NCI-H82 treated with DMSO at 0.1 percent for 48 hours (cell line): Measurements from ENCODE around the gene ZMIZ1.
"Not testable (repeated sequence)": the region's sequence is repeated elsewhere in the genome, so short reads cannot be mapped to it uniquely, and the experiment has no call there.

Experiments used
- DNase-seq: peaks from one replicate; lab custom pipeline; 2025; ENCODE audit not compliant: unreplicated experiment; lab: John Stamatoyannopoulos, UW

ZMIZ1 gene

DNA sequence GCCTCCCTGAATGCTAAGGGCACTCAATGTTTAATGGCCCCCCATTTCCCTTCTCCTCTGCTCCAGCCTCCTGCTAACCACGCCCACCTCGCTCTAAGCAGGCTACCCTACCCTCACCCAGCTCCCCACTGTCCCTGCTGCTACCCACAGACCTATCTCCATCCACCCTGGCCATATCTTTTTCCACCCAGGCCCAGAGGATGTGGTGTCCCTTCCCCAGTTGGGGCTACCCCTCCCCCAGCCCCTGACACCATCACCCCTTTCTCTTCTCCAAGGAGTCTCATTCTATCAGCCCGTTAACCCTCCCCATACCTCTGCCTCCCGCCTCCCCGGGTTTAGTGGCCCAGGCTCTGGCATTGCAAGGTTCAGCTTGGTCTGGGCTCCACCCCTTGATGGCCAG is 249.6 kb downstream of the ZMIZ1 start:
- no peak for DNase-seq

DNA sequence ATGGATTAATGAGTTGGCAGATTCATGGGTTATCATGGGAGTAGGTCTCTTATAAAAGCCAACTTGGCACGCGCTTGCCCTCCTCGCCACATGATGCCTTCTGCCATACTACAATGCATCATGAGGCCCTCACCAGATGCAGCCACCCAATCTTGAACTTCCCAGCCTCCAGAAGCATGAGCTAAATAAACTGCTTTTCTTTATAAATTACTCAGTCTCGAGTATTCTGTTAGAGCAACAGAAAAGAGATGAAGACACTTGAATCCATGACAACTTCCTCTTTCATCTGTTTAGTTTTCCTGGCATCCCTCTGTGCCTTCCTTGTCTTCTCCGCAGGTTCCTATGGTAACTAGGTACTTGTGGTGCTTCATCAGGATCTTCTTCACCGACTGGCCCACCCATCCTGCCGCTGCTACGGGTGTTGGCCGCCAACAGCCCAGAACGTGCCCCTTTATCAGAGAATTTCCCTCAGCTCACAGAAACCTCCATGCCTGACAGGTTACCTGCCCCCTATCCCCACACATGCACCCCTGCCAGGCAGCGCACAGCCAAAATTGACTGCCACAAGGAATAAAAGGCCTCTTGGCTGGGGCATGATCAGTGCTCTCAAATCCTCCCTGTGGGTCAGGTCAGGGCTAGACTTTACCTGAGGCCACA is 250.5 kb downstream of the ZMIZ1 start:
- no peak for DNase-seq

DNA sequence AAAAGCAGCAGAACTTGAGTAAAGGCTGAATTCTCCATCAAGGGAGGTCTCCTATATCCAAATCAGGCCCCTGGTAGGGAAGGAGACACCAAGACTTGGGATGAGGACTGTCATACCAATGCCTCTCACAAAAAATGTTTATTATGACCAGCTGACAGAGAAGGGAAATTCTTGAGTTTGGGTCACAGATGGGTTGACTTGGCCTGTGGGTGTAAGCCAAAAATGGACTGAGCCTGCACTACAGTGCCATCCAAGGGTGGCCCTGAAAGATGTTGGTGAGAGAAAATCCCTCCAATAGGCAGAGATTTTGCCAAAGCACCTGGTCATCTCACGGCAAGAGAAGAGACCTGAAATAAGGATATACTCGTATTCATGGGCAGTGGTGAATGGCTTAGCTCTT is 251.6 kb downstream of the ZMIZ1 start:
- DNase-seq = no peak

DNA sequence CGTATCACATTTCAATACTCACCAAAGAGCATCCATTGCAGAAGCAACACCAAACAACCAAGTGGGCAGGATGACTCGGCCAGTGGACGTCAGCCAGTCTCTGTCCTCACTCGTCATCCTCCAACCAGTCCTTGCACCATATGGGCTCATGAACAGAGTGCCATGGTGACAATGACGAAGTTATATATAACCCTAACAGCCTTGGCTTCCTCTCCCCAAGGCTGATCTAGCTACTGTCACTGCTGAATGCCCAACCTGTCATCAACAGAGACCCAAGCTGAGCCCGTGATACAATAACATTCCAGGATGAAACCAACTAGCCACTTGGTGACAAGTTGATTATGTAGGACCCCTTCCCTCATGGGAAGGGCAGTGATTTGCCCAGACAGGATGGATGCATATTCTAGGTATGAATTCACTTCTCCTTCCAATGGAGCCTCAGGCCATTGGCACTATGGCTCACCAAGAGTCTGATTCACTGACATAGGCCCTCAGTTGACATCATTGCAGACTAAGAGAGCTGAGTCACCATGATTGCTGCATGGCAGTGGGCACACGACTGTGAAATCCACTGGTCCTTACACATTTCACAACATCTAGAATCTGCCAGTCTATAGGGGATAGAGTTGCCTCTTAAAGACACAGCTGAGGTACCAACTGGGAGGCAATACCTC is 252.2 kb downstream of the ZMIZ1 start:
- no peak for DNase-seq

- DNase-seq = no peak
These were observed 252.7 kb downstream of the ZMIZ1 start for GRCh38 chr10:79321494-79321882.

DNA sequence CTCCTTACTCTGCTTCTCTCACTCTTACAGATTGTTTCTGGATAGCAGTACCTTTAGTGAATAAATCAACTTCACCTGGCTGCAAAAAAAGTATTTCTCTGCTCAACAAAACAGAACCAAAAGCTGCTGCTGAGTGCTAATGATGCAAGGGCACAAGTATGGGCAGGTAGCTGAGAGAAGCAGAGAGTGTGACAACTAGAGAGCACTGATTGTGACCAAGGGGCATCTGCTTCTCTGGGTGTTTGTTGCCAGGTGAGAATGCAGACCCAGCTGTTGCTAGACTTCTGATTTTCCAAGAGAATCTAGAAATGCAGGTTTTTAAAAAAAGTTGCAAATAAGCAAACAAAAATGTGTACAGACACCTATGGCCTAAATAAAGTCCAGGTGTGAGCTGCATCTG is 253.2 kb downstream of the ZMIZ1 start:
- no peak for DNase-seq

- DNase-seq = no peak
These were observed 254.1 kb downstream of the ZMIZ1 start for GRCh38 chr10:79322616-79323543.

DNA sequence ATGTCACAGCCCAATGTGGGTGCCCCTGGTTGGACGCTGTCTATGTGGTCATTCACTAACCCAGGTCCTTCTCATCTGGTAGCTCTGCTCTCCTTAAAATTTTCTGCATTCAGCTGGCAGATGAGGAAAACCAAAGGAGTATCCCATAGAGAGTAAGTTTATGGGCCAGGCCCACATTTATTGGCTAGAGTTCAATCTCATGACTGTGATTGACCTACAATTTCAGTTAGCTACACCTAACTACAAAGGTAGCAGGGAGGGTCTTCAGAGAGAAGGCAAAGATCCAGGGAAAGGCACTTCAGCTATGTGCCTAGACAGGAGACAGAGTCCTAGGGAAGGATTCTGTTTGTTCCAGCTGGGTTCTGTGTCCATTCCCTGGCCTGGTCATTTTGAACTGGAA is 254.8 kb downstream of the ZMIZ1 start:
- DNase-seq = no peak

GRCh38 chr10:79324032-79324695 is 255.4 kb downstream of the ZMIZ1 start:
- no peak for DNase-seq

- DNase-seq = no peak
These were observed 257.8 kb downstream of the ZMIZ1 start for GRCh38 chr10:79326361-79327089.

DNA sequence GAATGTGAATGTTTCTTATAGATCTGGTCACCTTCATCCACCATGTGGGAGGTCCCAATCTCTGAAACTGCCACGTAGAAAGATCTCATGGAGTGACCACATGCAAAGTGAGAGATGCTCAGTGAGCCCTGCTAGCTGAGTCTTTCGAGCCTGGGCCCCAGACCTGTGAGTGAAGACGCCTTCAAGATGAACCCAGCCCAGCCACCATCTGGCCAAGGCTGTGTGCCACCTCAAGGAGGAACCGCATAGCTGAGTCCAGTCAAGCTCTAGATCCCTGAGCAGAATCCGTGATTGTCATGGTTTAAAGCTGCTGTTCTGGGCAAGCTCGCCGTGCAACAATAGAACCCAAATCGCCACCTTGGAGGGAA is 258.3 kb downstream of the ZMIZ1 start:
- DNase-seq = no peak

DNA sequence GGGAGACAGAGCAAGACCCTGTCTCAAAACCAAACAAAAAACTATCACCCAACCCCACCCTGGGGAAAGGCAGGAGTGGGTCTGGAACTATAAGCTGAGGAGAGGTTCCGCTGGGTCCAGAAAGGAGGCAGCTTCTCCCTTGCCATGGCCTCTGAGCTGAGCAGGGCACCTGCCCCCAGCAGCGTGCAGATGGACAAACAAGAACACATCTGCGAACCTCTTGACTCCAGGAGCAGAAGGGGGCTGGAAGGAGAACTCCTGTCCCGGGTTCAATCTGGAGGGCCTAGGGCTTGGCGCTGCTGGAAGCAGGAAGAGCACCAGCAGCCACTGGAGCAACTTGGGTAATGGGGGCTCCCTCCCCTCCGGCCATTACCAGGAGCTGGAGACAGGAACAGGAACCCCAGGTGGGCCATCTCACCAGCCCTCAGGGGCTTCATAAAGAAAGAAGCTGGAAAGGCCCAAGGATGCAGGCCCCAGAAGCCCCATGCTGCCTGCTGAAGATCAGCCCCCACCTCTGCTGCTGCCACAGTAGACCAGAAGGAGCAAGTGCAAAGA is 259.5 kb downstream of the ZMIZ1 start:
- DNase-seq = no peak

DNA sequence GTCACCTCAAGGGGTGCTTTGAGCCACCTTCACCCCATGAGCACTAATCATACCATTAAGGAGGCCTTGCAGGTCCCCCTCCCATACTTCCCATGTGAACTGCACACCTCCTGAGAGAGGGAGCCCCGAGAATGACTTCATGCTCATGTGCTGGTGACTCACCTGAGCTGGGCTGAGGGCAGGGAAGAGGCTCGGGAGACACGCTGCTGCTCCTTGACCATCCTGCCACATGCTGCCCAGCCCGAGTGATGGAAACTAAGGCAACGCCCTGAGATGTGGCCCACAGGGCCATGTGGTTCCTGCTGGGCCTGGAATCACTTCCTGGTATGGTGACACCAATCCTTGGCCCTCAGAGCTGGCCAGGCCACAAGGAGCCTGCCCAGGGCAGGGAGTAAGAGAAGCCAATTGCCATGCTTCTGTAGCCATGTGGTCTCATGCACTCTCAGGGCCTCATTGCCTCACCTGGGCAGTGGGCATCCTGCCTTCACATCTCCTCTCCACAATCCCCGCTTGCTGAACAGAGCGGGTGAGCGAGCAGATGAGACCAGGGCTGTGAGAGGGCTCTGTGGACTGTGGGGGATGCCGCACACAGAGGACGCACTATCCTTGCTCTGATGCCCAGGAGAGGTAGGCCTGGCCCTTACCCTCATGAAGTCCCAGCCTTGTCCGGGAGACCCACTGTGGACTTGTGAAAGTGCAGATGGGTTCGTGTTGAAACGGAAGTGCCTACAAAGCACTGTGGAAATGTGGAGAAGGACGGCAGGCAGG is 260.2 kb downstream of the ZMIZ1 start:
- DNase-seq = no peak

DNA sequence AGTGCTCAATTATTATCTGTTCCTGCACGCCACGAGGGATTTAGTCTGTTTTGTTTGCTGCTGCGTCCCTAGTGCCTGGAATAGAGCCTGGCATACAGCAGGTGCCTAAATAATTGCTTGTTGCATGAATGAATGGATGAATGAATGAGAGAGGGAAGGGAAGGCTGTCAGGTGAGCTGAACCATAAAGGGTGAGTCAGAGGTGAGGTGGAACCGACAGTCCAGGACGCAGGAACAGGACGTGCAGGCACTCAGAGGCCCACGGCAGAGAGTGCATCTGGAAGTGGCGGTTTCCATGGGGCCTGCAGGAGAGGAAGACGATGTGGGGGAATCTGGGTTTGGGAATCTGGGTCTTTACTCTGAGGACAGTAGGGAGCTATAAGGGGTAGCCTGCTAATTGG is 260.8 kb downstream of the ZMIZ1 start:
- no peak for DNase-seq

DNA sequence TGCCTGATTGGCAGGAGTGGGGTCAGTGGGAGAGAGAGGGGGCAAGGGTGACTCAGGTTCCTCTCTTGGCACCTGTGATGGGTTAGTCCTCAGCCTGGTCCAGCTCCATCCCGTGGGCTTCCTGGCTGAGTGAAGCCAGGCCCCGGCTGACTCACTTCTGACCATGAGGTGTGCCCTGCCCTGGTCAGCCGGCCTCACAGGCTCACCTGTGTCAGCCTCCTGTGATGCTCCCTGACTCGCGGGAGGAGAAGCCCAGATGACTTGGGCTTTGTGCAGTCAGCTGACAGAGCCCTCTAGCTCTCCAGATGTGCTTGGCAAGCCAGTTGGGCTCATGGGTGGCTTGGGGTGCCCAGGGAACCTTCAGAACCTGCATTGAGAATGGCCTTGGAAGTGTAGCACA is 262.5 kb downstream of the ZMIZ1 start:
- DNase-seq = no peak

- DNase-seq = no peak
These were observed 262.9 kb downstream of the ZMIZ1 start for GRCh38 chr10:79331709-79332108.

- not testable (repeated sequence) for DNase-seq
These were observed 264.0 kb downstream of the ZMIZ1 start for GRCh38 chr10:79332610-79333315.

DNA sequence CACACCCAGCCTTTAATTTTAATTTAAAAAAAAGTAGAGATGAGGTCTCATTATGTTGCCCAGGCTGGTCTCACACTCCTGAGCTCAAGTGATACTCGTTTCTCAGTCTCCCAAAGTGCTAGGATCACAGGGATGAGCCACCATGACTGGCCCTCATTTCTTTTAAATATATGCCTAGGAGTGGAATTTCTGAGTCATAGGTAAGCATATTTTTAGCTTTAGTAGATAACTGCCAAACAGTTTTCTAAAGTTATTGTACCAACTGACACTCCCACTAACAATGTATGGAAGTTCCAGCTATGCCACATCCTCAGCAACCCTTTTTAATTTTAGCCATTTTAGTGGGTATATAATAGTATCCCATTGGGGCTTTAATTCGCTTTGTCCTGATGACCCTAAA is 264.7 kb downstream of the ZMIZ1 start:
- no peak for DNase-seq

- DNase-seq = no peak
These were observed 265.8 kb downstream of the ZMIZ1 start for GRCh38 chr10:79334573-79334972.
